ENCODE measurements around the gene UTP14A.
A peak's percentile ranks its signal among the peaks of the same experiment; 100 is the strongest.
"Not testable (repeated sequence)": the region's sequence is repeated elsewhere in the genome, so short reads cannot be mapped to it uniquely, and the experiment has no call there.

UTP14A gene, protein sequence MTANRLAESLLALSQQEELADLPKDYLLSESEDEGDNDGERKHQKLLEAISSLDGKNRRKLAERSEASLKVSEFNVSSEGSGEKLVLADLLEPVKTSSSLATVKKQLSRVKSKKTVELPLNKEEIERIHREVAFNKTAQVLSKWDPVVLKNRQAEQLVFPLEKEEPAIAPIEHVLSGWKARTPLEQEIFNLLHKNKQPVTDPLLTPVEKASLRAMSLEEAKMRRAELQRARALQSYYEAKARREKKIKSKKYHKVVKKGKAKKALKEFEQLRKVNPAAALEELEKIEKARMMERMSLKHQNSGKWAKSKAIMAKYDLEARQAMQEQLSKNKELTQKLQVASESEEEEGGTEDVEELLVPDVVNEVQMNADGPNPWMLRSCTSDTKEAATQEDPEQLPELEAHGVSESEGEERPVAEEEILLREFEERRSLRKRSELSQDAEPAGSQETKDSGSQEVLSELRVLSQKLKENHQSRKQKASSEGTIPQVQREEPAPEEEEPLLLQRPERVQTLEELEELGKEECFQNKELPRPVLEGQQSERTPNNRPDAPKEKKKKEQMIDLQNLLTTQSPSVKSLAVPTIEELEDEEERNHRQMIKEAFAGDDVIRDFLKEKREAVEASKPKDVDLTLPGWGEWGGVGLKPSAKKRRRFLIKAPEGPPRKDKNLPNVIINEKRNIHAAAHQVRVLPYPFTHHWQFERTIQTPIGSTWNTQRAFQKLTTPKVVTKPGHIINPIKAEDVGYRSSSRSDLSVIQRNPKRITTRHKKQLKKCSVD

DNA sequence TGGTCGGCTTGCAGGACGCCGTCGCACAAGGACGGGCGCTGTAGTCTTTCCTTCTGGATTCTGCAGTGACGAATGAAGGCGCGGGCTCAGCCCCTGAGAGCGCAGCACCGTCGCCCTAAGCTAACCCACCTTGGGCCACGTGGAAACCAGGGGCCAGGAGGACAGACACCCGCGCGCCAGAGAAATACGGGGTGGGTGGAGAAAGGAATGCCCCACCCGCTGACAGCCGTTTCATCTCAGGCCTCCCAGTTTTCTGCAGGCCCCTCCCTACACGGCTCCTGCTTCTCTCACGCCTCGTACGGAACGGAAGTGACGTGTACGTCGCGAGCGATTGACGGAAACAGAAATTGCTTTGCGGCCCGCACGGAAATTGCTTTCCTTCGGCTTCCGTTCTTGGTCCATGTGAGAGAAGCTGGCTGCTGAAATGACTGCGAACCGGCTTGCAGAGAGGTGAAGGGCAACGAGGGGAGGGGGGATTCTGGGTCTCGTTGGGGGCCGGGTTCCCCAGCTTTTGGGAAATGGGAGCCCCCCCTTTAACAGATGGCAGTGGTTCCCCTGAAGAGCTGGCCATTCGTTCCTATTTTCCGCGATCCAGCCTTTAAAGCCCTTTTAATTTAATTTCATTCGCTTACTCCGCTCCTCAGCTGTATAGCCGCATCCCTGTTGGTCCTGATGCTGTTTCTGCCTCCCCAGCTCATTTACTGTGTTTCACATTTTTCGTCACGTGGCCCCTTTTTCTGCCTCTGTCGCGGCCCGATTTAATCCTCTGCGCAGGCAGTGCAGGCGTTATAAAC lies at the start of gene UTP14A:
Gene UTP14A, plus strand, starts transcription at position 378 of the 794 bp plus-strand sequence. Its CDS starts 47 bp downstream, at position 425.
- no peaks in the 10 kb centered on the region for H3K27me3 ChIP-seq (ENCODE audit: control insufficient read depth in 1 of 2, insufficient read depth in 2 of 2, low read length in 2 of 2)
- peaks cover 0 to 4% of the 10 kb centered on the region in 2 donors for H3K4me1 ChIP-seq (ENCODE audit: control insufficient read depth in 1 of 2, insufficient read depth in 2 of 2, low read length in 2 of 2)
- H3K4me3 ChIP-seq (ENCODE audit: low read depth in 1 of 2, low read length in 2 of 2), result peak within 1 kb of the TSS; percentile 81 to 85
- no peaks in the 10 kb centered on the region for H3K9me3 ChIP-seq (ENCODE audit: control insufficient read depth in 1 of 2, low read length in 2 of 2)
- H3K9ac ChIP-seq (ENCODE audit: low read depth in 1 of 2, low read length in 2 of 2), result peak within 1 kb of the TSS; percentile 63 to 71
- peak within 1 kb of the TSS; percentile 10 for H3K27ac ChIP-seq (ENCODE audit: low read depth, low read length)
- H3K36me3 ChIP-seq (ENCODE audit: control insufficient read depth in 1 of 2, insufficient read depth in 2 of 2, low read length in 2 of 2), result peaks cover 7 to 14% of the 10 kb centered on the region in 2 donors

DNA sequence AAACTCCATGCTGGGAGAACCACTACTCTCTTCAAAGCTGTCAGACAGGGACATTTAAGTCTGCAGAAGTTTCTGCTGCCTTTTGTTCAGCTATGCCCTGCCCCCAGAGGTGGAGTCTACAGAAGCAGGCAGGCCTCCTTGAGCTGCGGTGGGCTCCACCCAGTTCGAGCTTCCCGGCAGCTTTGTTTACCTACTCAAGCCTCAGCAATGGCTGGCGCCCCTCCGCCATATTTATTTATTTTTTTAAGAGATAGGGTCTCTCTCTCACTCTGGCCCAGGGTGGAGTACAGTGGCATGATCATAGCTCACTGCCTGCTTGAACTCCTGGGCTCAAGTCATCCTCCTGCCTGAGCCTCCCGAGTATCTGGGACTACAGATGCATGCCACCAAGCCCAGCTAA lies 46.8 kb upstream of the UTP14A start:
- not testable (repeated sequence) for H3K9ac ChIP-seq (ENCODE audit: low read depth in 1 of 2, low read length in 2 of 2); H3K27ac ChIP-seq (ENCODE audit: low read depth, low read length); H3K4me3 ChIP-seq (ENCODE audit: low read depth in 1 of 2, low read length in 2 of 2); H3K9me3 ChIP-seq (ENCODE audit: control insufficient read depth in 1 of 2, low read length in 2 of 2); H3K36me3 ChIP-seq (ENCODE audit: control insufficient read depth in 1 of 2, insufficient read depth in 2 of 2, low read length in 2 of 2); H3K4me1 ChIP-seq (ENCODE audit: control insufficient read depth in 1 of 2, insufficient read depth in 2 of 2, low read length in 2 of 2); H3K27me3 ChIP-seq (ENCODE audit: control insufficient read depth in 1 of 2, insufficient read depth in 2 of 2, low read length in 2 of 2)

DNA sequence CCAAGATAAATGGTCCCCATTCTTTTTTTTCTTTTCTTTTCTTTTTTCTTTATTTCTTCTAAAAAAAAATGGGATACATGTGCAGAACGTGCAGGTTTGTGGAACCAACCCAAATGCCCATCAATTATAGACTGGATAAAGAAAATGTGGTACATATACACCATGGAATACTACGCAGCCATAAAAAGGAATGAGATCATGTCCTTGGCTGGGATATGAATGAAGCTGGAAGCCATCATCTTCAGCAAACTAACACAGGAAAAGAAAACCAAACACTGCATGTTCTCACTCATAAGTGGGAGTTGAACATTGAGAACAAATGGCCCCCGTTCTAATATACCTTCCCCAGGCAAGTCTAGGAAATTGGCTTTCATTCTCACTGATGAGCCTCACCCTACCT lies 39.6 kb upstream of the UTP14A start:
- not testable (repeated sequence) for H3K27ac ChIP-seq (ENCODE audit: low read depth, low read length); H3K27me3 ChIP-seq (ENCODE audit: control insufficient read depth in 1 of 2, insufficient read depth in 2 of 2, low read length in 2 of 2); H3K9me3 ChIP-seq (ENCODE audit: control insufficient read depth in 1 of 2, low read length in 2 of 2); H3K36me3 ChIP-seq (ENCODE audit: control insufficient read depth in 1 of 2, insufficient read depth in 2 of 2, low read length in 2 of 2); H3K9ac ChIP-seq (ENCODE audit: low read depth in 1 of 2, low read length in 2 of 2); H3K4me3 ChIP-seq (ENCODE audit: low read depth in 1 of 2, low read length in 2 of 2); H3K4me1 ChIP-seq (ENCODE audit: control insufficient read depth in 1 of 2, insufficient read depth in 2 of 2, low read length in 2 of 2)

DNA sequence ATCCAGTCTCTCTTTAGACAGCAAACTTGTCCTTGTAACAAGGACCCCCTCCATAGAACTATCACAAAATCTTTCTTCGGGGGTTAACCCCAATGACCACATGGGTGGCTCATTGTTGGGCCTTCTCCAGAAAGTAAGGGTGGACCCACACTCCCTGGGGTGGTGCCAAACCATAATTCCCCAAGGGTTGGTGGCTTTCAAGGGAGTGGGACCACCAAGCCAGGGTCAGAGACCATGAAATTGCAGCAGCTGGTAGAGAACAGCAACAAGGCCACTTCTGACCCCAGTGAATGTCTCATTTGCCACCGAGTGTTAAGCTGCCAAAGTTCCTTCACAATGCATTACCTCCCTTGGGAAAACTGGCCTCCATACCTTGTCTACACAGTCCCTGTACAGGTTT lies 33.4 kb upstream of the UTP14A start:
- no peaks in the 10 kb centered on the region for H3K36me3 ChIP-seq (ENCODE audit: control insufficient read depth in 1 of 2, insufficient read depth in 2 of 2, low read length in 2 of 2)
- H3K4me3 ChIP-seq (ENCODE audit: low read depth in 1 of 2, low read length in 2 of 2), result no peak overlapping the region
- no peaks in the 10 kb centered on the region for H3K4me1 ChIP-seq (ENCODE audit: control insufficient read depth in 1 of 2, insufficient read depth in 2 of 2, low read length in 2 of 2)
- no peaks in the 10 kb centered on the region for H3K9me3 ChIP-seq (ENCODE audit: control insufficient read depth in 1 of 2, low read length in 2 of 2)
- H3K27ac ChIP-seq (ENCODE audit: low read depth, low read length), result no peak overlapping the region
- no peaks in the 10 kb centered on the region for H3K27me3 ChIP-seq (ENCODE audit: control insufficient read depth in 1 of 2, insufficient read depth in 2 of 2, low read length in 2 of 2)
- no peak overlapping the region for H3K9ac ChIP-seq (ENCODE audit: low read depth in 1 of 2, low read length in 2 of 2)

GRCh38 chrX:129875669-129876068 lies 30.3 kb upstream of the UTP14A start:
- Histone ChIP-seq H3K4me3 (ENCODE audit: low read depth in 1 of 2, low read length in 2 of 2) (no peak overlapping the region), H3K27me3 (ENCODE audit: control insufficient read depth in 1 of 2, insufficient read depth in 2 of 2, low read length in 2 of 2) (no peaks in the 10 kb centered on the region), H3K27ac (ENCODE audit: low read depth, low read length) (no peak overlapping the region), H3K9me3 (ENCODE audit: control insufficient read depth in 1 of 2, low read length in 2 of 2) (no peaks in the 10 kb centered on the region), H3K4me1 (ENCODE audit: control insufficient read depth in 1 of 2, insufficient read depth in 2 of 2, low read length in 2 of 2) (no peaks in the 10 kb centered on the region), H3K36me3 (ENCODE audit: control insufficient read depth in 1 of 2, insufficient read depth in 2 of 2, low read length in 2 of 2) (no peaks in the 10 kb centered on the region), H3K9ac (ENCODE audit: low read depth in 1 of 2, low read length in 2 of 2) (no peak overlapping the region)

DNA sequence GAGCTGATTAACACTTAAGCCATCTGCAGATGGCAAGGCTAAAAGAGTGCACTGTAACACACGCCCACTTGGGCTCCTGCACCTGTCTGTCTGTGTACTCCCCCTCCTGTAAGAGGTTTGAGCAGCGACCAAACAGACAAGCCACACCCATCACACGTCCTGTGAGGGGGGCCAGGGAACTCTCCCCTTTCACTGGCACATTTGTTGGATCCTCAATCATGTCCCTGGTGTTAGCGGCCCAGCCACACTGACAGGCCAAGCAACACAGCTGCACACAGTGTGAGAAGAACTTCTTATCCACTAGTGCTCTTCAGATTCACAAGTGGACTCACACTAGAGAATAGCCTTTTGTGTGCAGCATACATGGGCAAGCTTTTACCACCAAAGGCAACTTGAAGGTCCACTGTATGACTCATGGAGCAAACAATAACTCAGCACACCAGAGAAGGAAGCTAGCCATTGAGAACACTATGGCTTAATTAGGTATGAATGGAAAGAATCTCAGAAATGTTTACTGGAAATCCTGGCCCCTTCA lies 29.1 kb upstream of the UTP14A start:
- Histone ChIP-seq H3K4me3 (ENCODE audit: low read depth in 1 of 2, low read length in 2 of 2) (no peak overlapping the region), H3K36me3 (ENCODE audit: control insufficient read depth in 1 of 2, insufficient read depth in 2 of 2, low read length in 2 of 2) (no peaks in the 10 kb centered on the region), H3K4me1 (ENCODE audit: control insufficient read depth in 1 of 2, insufficient read depth in 2 of 2, low read length in 2 of 2) (no peaks in the 10 kb centered on the region), H3K27ac (ENCODE audit: low read depth, low read length) (no peak overlapping the region), H3K27me3 (ENCODE audit: control insufficient read depth in 1 of 2, insufficient read depth in 2 of 2, low read length in 2 of 2) (no peaks in the 10 kb centered on the region), H3K9me3 (ENCODE audit: control insufficient read depth in 1 of 2, low read length in 2 of 2) (no peaks in the 10 kb centered on the region), H3K9ac (ENCODE audit: low read depth in 1 of 2, low read length in 2 of 2) (no peak overlapping the region)

- Histone ChIP-seq H3K9ac (ENCODE audit: low read depth in 1 of 2, low read length in 2 of 2) (no peak overlapping the region), H3K4me1 (ENCODE audit: control insufficient read depth in 1 of 2, insufficient read depth in 2 of 2, low read length in 2 of 2) (no peaks in the 10 kb centered on the region), H3K4me3 (ENCODE audit: low read depth in 1 of 2, low read length in 2 of 2) (no peak overlapping the region), H3K27me3 (ENCODE audit: control insufficient read depth in 1 of 2, insufficient read depth in 2 of 2, low read length in 2 of 2) (no peaks in the 10 kb centered on the region), H3K9me3 (ENCODE audit: control insufficient read depth in 1 of 2, low read length in 2 of 2) (no peaks in the 10 kb centered on the region), H3K27ac (ENCODE audit: low read depth, low read length) (no peak overlapping the region), H3K36me3 (ENCODE audit: control insufficient read depth in 1 of 2, insufficient read depth in 2 of 2, low read length in 2 of 2) (no peaks in the 10 kb centered on the region)
These were observed 28.6 kb upstream of the UTP14A start for GRCh38 chrX:129877401-129877800.

DNA sequence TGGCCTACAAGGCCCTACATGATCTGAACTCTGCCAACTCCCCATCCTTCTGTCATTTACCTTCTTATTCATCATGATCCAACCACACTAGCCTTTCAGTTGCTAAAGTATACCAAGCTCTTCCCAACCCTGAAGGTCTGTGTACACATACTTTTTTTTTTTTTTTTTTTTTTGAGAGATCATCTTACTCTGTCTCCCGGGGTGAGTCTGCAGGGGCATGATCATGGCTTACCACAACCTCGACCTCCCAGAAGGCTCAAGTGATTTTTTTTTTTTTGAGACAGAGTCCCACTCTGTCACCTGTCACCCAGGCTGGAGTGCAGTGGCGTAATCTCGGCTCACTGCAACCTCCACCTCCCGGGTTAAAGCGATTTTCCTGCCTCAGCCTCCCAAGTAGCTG lies 5.9 kb upstream of the UTP14A start:
- no peak overlapping the region for H3K9ac ChIP-seq (ENCODE audit: low read depth in 1 of 2, low read length in 2 of 2)
- H3K27ac ChIP-seq (ENCODE audit: low read depth, low read length), result no peak overlapping the region
- no peaks in the 10 kb centered on the region for H3K36me3 ChIP-seq (ENCODE audit: control insufficient read depth in 1 of 2, insufficient read depth in 2 of 2, low read length in 2 of 2)
- no peaks in the 10 kb centered on the region for H3K27me3 ChIP-seq (ENCODE audit: control insufficient read depth in 1 of 2, insufficient read depth in 2 of 2, low read length in 2 of 2)
- H3K4me1 ChIP-seq (ENCODE audit: control insufficient read depth in 1 of 2, insufficient read depth in 2 of 2, low read length in 2 of 2), result no peaks in the 10 kb centered on the region
- H3K4me3 ChIP-seq (ENCODE audit: low read depth in 1 of 2, low read length in 2 of 2), result no peak overlapping the region
- no peaks in the 10 kb centered on the region for H3K9me3 ChIP-seq (ENCODE audit: control insufficient read depth in 1 of 2, low read length in 2 of 2)

GRCh38 chrX:129908636-129909035 lies 2.7 kb downstream of the UTP14A start:
- H3K9me3 ChIP-seq (ENCODE audit: control insufficient read depth in 1 of 2, low read length in 2 of 2), result no peaks in the 10 kb centered on the region
- no peaks in the 10 kb centered on the region for H3K27me3 ChIP-seq (ENCODE audit: control insufficient read depth in 1 of 2, insufficient read depth in 2 of 2, low read length in 2 of 2)
- H3K36me3 ChIP-seq (ENCODE audit: control insufficient read depth in 1 of 2, insufficient read depth in 2 of 2, low read length in 2 of 2), result peaks cover 12 to 33% of the 10 kb centered on the region in 2 donors
- no peak overlapping the region for H3K27ac ChIP-seq (ENCODE audit: low read depth, low read length)
- peaks cover 0 to 4% of the 10 kb centered on the region in 2 donors for H3K4me1 ChIP-seq (ENCODE audit: control insufficient read depth in 1 of 2, insufficient read depth in 2 of 2, low read length in 2 of 2)
- H3K9ac ChIP-seq (ENCODE audit: low read depth in 1 of 2, low read length in 2 of 2), result no peak overlapping the region
- H3K4me3 ChIP-seq (ENCODE audit: low read depth in 1 of 2, low read length in 2 of 2), result no peak overlapping the region
